HG03457 (cell line): Measurements from ENCODE around the gene NKAIN2.

ENCODE experiments used
- ATAC-seq: cut with Tn5 transposase; IDR thresholded peaks from one replicate; pipeline ENCODE4 v1.9.1; 2021; ENCODE audit warnings: moderate number of reproducible peaks; ENCODE audit not compliant: unreplicated experiment

The NKAIN2 gene

GRCh38 chr6:124073820-124074587 lies 270.3 kb downstream of the NKAIN2 start:
- no peak for ATAC-seq

DNA sequence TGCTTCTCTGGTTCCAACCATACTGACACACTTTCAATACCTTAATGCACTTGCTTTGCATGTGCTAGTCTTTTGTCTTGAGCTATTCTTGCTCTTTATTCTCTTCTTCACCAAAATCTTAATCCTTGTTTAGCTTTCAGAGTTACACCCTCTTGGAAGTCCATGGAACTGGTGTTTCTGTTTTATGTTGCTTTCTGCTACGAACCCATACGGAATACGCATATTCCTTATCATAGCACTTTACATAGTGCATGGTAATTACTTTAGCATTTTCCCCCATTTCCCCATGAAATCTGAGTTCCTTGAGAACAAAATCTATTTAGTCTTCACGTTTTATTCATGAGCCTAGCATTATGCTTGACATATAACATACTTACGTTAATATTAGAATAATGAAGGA lies 270.9 kb downstream of the NKAIN2 start:
- no peak for ATAC-seq

GRCh38 chr6:124076336-124077048 lies 272.8 kb downstream of the NKAIN2 start:
- ATAC-seq = no peak

- ATAC-seq = no peak
Measured at GRCh38 chr6:124078169-124078568, 274.5 kb downstream of the NKAIN2 start.

DNA sequence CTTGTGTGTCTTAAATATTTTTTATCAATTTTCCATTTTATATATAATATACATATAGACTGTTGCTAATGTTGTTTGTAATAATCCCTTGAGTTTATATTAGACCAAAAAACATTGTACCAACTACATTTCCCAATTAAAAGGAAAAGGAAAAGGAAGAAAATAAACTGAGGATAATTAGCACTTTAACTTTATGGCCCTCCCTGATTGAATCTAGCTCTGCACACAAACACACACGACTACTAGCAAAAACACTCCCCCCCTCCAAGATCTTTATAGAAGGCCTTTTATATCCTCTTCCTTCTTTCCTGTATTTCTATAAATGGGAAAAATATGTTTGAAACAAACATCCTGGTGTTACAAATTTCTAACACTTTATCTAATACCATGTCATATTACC lies 276.8 kb downstream of the NKAIN2 start:
- no peak for ATAC-seq

- ATAC-seq = no peak
Measured at GRCh38 chr6:124090491-124090890, 286.8 kb downstream of the NKAIN2 start.

GRCh38 chr6:124099520-124099919 lies 295.9 kb downstream of the NKAIN2 start:
- ATAC-seq = no peak

DNA sequence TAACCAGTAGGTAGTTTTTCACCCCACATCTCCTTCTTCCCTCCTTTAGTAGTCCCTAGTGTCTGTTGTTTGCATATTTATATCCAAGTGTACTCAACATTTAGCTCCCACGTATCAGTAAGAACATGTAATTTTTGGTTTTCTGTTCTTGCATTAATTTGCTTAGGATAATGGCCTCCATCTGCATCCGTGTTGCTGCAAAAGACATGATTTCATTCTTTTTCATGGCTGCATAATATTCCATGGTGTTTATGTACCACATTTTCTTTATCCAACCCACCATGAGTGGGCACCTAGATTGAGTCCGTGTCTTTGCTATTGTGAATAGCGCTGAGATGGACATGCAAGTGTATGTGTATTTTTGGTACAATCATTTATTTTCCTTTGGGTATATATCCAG lies 306.8 kb downstream of the NKAIN2 start:
- ATAC-seq = no peak

DNA sequence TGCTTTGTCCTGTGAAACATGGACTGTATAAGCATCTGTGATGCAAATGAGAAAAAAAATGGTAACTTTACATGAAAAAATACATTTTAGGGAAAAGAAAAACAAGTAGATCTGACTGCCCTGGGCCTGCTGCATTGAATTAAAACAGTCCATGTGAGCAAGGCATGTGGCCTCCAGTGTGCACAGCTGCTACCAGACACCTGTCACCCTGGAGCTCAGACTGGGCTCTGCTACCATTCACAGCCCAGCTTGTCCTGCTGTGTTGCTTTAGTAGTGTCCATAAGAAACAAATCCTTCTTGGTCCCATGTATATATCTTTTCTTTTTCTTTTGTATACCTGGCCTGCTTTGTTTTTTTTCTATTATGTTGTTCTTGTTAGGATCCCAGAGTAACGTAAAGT lies 315.9 kb downstream of the NKAIN2 start:
- no peak for ATAC-seq

DNA sequence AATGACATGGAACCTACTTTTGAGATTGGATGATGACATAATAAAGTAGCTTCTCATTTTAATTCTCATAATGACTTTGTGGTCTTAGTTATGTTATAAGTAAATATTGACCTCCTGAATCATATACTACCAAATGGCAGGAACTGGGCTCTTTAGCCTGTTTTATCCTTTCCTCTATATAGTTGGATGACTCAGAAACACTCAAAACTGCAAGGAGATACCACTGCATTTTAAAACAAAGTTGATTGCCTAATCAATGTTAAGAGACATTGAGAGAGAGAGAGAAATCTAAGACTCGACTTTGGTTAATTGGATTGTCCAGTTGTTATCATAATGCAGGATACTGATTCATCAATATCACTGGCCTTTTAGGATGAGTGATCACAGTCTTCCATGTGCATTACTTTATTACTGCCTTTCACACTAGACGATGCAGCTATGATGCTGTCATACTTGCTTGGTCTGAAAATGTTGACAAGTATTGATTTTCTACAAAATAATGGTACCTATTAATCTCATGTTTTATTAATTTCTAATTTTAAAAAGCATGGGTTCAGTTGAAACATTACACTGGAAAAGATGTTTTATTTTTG lies 320.0 kb downstream of the NKAIN2 start:
- no peak for ATAC-seq

GRCh38 chr6:124131259-124131658 lies 327.6 kb downstream of the NKAIN2 start:
- ATAC-seq = no peak

GRCh38 chr6:124131779-124132178 lies 328.1 kb downstream of the NKAIN2 start:
- no peak for ATAC-seq

GRCh38 chr6:124132256-124132655 lies 328.6 kb downstream of the NKAIN2 start:
- ATAC-seq = no peak

DNA sequence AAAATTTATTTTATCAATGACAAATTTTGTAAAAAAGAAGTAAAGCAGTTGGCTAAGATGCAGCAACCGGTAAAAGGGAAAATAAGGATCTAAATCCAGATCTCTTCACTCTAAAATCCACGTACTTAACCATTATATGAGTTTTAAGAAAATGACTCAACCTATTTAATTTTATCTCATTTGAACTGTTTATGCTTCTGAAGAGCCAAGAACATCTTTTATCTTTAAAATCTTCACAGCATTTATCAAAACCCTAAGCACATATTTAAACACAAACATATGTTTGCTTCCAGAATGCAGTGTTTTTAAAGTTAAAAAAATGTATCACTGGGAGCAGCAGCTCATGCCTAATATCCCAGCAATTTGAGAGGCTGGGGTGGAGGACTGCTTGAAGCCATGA lies 339.2 kb downstream of the NKAIN2 start:
- ATAC-seq = no peak

DNA sequence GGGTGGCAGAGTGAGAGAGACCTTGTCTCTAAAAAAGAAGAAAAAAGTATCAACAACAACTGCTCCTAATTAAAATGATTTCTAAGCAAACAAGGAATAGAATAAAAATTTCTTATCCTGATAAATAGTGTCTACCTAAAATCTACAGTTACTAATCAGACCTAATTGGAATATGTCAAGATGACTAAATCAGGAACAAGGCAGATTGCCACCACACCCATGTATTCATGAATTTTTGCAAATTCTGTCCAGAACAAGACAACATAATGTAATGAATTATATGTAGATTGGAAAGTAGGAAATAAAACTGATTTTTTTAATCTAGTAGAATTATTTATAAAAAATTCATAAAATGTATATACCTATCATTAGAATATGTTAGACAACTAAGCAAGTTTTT lies 339.8 kb downstream of the NKAIN2 start:
- ATAC-seq = no peak

GRCh38 chr6:124147621-124148020 lies 344.0 kb downstream of the NKAIN2 start:
- no peak for ATAC-seq

GRCh38 chr6:124148236-124148957 lies 344.7 kb downstream of the NKAIN2 start:
- ATAC-seq = no peak

GRCh38 chr6:124149646-124150045 lies 346.0 kb downstream of the NKAIN2 start:
- no peak for ATAC-seq

- ATAC-seq = no peak
Measured at GRCh38 chr6:124158024-124158423, 354.4 kb downstream of the NKAIN2 start.

DNA sequence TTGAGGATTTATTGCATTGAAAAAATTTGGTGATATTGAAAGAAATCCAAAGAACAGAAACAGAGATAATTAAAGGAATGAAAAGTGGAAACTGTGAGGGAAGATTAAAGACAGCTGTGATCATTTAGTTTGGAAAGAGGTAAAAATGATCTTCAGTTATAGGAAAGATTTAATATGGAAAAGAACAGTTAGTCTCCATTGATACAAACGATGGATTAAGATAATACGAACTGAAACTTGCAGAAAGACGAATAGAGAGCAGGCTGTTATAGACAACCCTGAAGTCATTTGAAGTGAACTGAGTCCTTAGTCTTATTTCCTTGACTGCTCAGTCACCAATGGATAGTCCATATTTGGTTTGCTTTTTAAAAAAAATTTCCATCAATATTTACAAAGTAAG lies 360.0 kb downstream of the NKAIN2 start:
- ATAC-seq = no peak

- ATAC-seq = no peak
Measured at GRCh38 chr6:124164343-124164742, 360.7 kb downstream of the NKAIN2 start.
